Neutrophil (primary cell): Measurements from ENCODE around the gene KRTAP5-9.

Experiments used
- H3K27ac ChIP-seq: fragments of 200-600 bp; sonication (generic); 2 replicates; pipeline ENCODE4 v1.5.1; 2016; ENCODE audit warnings: mild to moderate bottlenecking, moderate library complexity
- H3K27me3 ChIP-seq: fragments of 200-600 bp; sonication (generic); 2 replicates; pipeline ENCODE4 v1.6.0; 2016; ENCODE audit warnings: mild to moderate bottlenecking
- H3K36me3 ChIP-seq: fragments of 200-600 bp; sonication (generic); 2 replicates; pipeline ENCODE4 v1.5.1; 2017
- H3K4me1 ChIP-seq, 2 experiments: fragments of 200-600 bp in 1 of 2; sonication (generic) in 1 of 2; 1 replicate in 1 of 2; 2 replicates in 1 of 2; pipeline versions ENCODE4 v1.5.1 to v1.6.1; 2013 to 2016; ENCODE audit warnings: low read depth in 1 of 2, low read length in 1 of 2, mild to moderate bottlenecking in 1 of 2, moderate library complexity in 1 of 2; ENCODE audit not compliant: control insufficient read depth in 1 of 2, insufficient read depth in 1 of 2
- H3K4me3 ChIP-seq, 2 experiments: fragments of 200-600 bp in 1 of 2; sonication (generic) in 1 of 2; 1 replicate in 1 of 2; 2 replicates in 1 of 2; pipeline ENCODE4 v1.5.1; 2013 to 2016; ENCODE audit warnings: low read depth in 1 of 2, low read length in 1 of 2, mild to moderate bottlenecking in 1 of 2, moderate library complexity in 1 of 2
- H3K9me3 ChIP-seq: fragments of 200-600 bp; sonication (generic); 2 replicates; pipeline ENCODE4 v1.5.1; 2016
- CTCF ChIP-seq: fragments of 200-600 bp; sonication (generic); IDR thresholded peaks from 2 replicates; pipeline ENCODE4 v1.5.1; 2016; ENCODE audit warnings: antibody characterized with exemption

KRTAP5-9 gene

GRCh38 chr11:71548120-71548519 lies at the start of gene KRTAP5-9:
KRTAP5-9 (plus strand) TSS chr11:71548420; CDS start chr11:71548658, 238 bp downstream.
- H3K4me3 ChIP-seq, result no peak within 1 kb of the TSS
- no peak within 1 kb of the TSS for H3K27ac ChIP-seq
- H3K36me3 ChIP-seq, result no peaks in the 10 kb centered on the region
- no peaks in the 10 kb centered on the region for H3K9me3 ChIP-seq
- H3K27me3 ChIP-seq, result no peaks in the 10 kb centered on the region
- no peak for TF ChIP-seq CTCF
- H3K4me1 ChIP-seq, result no peaks in the 10 kb centered on the region

- H3K27ac ChIP-seq, result no peak overlapping the region
- peaks cover 100% of the 10 kb centered on the region for H3K36me3 ChIP-seq
Measured at GRCh38 chr11:71499125-71499524, 49.1 kb upstream of the KRTAP5-9 start.

GRCh38 chr11:71499546-71499945 lies 48.7 kb upstream of the KRTAP5-9 start:
- peaks cover 100% of the 10 kb centered on the region for H3K36me3 ChIP-seq
- no peak overlapping the region for H3K4me3 ChIP-seq
- no peaks in the 10 kb centered on the region for H3K9me3 ChIP-seq
- no peak overlapping the region for H3K27ac ChIP-seq
- no peaks in the 10 kb centered on the region for H3K4me1 ChIP-seq
- no peaks in the 10 kb centered on the region for H3K27me3 ChIP-seq
- TF ChIP-seq CTCF, result no peak

More at GRCh38 chr11:71499125-71499524, 49.1 kb upstream of the KRTAP5-9 start:
- TF ChIP-seq CTCF, result no peak
- H3K4me1 ChIP-seq, result no peaks in the 10 kb centered on the region
- no peaks in the 10 kb centered on the region for H3K9me3 ChIP-seq
- no peak overlapping the region for H3K4me3 ChIP-seq
- no peaks in the 10 kb centered on the region for H3K27me3 ChIP-seq

- Histone ChIP-seq H3K36me3 (peaks cover 100% of the 10 kb centered on the region), H3K4me3 (no peak overlapping the region), H3K4me1 (no peaks in the 10 kb centered on the region), H3K27ac (no peak overlapping the region), H3K9me3 (no peaks in the 10 kb centered on the region), H3K27me3 (no peaks in the 10 kb centered on the region)
- no peak for TF ChIP-seq CTCF
Measured at GRCh38 chr11:71500601-71501021, 47.6 kb upstream of the KRTAP5-9 start.

- H3K9me3 ChIP-seq, result no peaks in the 10 kb centered on the region
- H3K4me1 ChIP-seq, result no peaks in the 10 kb centered on the region
- no peaks in the 10 kb centered on the region for H3K27me3 ChIP-seq
- no peak for TF ChIP-seq CTCF
- no peak overlapping the region for H3K4me3 ChIP-seq
- peaks cover 100% of the 10 kb centered on the region for H3K36me3 ChIP-seq
- H3K27ac ChIP-seq, result no peak overlapping the region
Measured at GRCh38 chr11:71501071-71501985, 46.9 kb upstream of the KRTAP5-9 start.
